Gastroesophageal sphincter (tissue), 3 donors: ENCODE data around the gene PROM2.

Source experiments
- CTCF ChIP-seq, 4 experiments: fragments of 200-600 bp in 2 of 4; fragments of 450-650 bp in 2 of 4; sonication (generic) in 1 of 4; IDR thresholded peaks; one replicate each; pipeline ENCODE4 v1.5.1; 2017 to 2019; ENCODE audit warnings: antibody characterized with exemption in 4 of 4, mild to moderate bottlenecking in 2 of 4, moderate library complexity in 2 of 4
- POLR2A ChIP-seq, 2 donors: fragments of 450-650 bp; IDR thresholded peaks; one replicate each; pipeline ENCODE4 v1.6.1; 2017; ENCODE audit warnings: antibody characterized with exemption in 2 of 2, mild to moderate bottlenecking in 2 of 2, moderate library complexity in 1 of 2
- POLR2AphosphoS5 ChIP-seq: sonication (generic); formaldehyde crosslinking; IDR thresholded peaks from one replicate; pipeline ENCODE4 v1.6.1; 2017; ENCODE audit warnings: antibody characterized with exemption

- no peak for TF ChIP-seq POLR2A (IDR thresholded peaks at IDR 0.05)
- no peak for TF ChIP-seq CTCF (IDR thresholded peaks at IDR 0.05)
- no peak for TF ChIP-seq POLR2AphosphoS5
These were observed 32.8 kb downstream of the PROM2 start for GRCh38 chr2:95307036-95307435.
